ENCODE data around the gene ZNF385B.

DNA sequence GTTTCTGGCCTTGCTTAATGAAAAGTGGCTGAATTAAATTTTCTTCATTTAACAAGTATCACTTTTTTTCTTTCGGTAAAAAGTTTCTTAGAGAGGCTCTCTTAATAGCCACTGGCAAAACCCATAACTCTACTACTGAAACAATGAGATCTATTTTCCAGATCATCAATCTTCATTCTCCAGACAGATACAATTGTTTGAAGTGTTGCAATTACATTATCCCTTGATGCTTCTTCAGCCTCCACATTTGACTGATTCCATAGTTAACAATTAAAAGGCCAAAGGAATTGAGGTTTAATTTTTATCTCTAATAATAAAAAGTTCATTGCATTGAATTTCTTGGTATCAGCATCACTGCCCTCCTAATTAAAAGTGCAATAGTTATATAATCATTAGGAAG lies 176.3 kb downstream of the ZNF385B start:
- TF ChIP-seq, protein P1, sequence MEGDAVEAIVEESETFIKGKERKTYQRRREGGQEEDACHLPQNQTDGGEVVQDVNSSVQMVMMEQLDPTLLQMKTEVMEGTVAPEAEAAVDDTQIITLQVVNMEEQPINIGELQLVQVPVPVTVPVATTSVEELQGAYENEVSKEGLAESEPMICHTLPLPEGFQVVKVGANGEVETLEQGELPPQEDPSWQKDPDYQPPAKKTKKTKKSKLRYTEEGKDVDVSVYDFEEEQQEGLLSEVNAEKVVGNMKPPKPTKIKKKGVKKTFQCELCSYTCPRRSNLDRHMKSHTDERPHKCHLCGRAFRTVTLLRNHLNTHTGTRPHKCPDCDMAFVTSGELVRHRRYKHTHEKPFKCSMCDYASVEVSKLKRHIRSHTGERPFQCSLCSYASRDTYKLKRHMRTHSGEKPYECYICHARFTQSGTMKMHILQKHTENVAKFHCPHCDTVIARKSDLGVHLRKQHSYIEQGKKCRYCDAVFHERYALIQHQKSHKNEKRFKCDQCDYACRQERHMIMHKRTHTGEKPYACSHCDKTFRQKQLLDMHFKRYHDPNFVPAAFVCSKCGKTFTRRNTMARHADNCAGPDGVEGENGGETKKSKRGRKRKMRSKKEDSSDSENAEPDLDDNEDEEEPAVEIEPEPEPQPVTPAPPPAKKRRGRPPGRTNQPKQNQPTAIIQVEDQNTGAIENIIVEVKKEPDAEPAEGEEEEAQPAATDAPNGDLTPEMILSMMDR (IDR thresholded peaks at IDR 0.05; ENCODE audit: insufficient read depth, low read length, poor library complexity, severe bottlenecking), result no peak
- TF ChIP-seq EZH2phosphoT487 (conservative IDR thresholded peaks at IDR 0.05; ENCODE audit: low read length), result no peak
